Stimulated activated CD8-positive, alpha-beta memory T cell treated with anti-CD3 and anti-CD28 coated beads, Interleukin-15, amount 100 ng/mL, for 24 hours (primary cell): ENCODE results near the gene TTLL1.

Experiments used
- DNase-seq: peaks from one replicate; pipeline ENCODE4 v3.0.0-alpha.2; 2020; ENCODE audit warnings: low read depth

The TTLL1 gene

DNA sequence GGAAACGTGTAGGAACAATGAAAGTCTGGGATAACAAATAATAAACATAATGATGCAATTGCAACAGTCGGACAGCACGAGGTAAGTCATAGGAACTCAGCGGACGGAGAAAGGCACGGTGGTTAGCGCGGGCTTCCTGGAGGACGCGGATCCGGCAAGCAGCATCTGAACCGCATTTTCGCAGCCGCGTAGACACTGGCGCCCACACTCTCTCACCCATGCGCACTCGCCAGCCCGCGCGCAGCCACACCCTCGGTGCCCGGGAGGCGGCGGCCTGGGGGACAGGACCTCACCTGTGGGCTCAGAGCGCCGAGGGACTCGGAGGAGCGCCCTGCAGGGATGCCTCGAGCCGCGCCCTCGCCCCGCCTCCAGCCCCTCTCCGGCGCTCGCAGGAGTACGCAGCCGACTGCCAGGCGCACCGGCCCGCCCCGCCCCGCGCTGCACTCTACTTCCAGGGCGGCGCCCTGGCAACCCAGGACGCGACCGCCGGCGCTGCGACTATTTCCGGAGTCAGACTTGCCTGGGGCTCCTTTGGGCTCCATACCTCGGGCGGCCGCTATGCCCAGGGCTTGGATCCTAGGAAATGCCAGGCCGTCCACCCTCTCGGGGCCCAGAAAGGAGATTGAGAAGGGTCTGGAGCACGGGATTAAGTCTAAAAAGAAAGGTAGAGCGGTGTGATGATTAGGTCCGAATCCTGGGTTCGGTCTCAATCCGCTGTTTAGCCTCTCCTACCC lies at the start of gene TTLL1:
TSS of gene TTLL1 (minus strand) at position 408 of the 734 bp plus-strand sequence. CDS start 13,805 bp downstream, outside the sequence.
- DNase-seq: peak; percentile 80

DNA sequence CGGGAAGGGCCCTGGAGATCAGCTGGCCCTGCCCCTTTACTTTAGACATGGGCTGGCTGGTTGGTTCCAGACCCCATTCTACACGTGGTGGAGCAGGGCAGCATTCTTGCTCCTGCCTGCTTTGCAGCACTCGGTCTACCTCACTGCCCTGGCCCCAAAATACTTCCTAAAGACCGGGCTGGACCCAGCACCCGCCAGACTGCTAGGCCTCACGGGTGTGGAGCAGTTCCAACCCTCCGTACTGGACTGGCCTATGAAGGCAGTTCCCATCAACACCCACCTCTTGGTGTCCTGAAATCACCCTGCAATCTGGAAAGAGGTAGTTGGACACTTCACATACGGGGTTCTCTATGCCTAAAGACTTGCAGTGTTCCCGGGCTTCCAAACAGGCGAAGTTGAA lies 47.6 kb upstream of the TTLL1 start:
- DNase-seq: no peak

DNA sequence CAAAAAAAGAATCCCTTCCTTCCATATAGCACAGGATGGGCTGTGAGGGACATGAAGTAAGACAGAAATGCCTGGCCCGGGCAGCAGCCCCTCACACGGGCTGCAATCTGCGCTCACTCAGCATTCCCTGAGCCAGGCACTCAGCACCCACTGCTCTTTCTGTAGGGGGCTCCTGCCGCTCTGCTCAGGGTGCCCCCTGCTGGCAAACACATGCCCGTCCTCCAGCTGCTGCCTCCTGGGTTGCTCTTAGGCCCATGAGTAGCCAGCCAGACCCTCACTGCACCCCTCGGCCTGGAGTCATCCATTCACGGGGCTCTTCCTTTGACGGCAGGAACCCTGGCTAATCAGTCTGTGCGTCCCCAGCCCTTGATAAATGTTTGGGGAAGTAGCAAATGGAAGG lies 47.1 kb upstream of the TTLL1 start:
- no peak for DNase-seq

DNA sequence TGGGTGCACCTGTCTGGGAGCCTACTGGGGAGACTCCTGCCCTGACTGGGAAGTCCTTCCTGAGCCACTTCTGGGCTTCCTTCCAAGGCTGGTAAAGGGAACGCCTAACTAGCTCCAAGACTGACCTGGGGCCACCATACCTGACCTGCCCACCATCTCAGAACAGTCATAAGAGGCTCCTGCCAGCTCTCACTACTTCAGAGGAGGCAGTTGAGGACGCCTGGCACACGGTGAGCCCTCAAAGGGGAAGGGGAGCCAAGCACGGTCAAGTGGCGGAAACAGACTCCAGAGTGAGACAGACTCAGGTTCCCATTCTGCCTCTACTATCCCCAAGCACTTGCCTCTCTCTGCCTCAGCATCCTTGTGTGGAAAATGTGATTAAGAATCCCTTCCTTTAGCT lies 46.4 kb upstream of the TTLL1 start:
- DNase-seq: no peak

DNA sequence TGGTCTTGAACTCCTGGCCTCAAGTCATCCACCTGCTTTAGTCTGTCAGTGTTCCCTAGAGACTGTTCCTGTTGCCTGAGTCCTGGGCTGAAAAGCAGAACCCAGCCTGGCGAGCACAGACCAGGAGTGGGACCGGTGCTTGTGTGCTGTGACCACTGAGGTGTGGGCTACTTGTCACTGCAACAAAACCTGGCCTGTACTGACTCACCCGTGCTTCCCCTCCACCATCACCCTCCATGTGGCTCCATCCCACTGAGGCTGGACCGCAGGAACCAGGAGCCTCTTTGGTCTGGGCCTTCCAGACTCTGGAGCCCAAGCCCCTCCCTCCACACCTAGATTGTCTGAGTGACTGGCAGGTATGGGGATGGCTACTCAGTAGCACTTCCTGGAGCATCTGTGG lies 45.4 kb upstream of the TTLL1 start:
- DNase-seq: no peak

DNA sequence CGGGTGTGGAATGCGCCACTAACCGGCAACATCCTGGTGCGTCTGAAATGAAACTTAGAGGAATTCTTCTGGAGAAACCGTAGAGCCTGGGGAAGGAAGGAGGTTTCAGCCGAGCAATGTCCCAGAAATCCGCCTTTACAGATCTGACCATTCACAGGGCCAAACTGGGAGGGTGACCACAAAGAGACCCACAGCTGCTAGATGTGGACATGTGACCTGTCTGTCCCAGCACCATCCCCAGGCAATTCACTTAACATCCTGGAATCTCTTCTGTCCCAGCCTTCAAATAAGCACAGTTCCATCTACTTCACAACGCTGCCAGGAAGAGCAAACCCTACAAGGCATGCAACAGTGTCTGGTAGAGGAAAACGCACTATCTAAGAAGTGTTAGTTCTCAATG lies 44.2 kb upstream of the TTLL1 start:
- no peak for DNase-seq

DNA sequence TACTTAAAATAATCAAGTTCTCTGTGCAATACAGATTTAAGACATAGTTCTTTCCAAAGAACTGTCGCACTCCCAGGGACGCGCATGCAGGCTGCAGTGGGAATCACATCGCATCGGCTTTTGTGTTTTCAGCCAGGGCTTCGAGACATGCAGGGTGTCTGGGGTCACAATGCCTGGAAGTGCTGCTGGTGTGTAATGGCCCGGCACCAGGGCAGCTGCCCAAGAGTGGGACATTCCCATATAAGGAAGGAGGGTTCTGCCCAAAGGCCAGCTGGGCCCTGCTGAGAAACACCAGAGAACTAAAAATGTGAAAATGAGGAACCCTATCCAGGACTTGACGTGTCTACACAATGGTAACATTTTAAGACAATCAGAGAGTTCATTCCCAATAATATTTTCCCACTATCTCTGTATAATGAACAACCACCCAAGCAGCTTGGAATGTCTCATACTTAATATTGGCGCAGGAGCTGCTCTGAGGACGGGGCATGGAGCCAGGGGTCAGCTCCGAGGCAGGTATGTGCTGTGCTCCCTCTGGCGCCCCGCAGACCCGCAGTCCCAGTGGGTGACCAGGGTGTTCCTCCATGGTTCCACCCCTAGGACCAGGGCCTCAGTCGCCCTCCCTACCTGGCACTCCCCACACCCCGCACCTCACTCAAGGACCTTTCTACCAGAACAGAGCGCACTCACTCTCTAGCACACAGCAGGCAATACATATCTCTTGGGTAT lies 42.7 kb upstream of the TTLL1 start:
- no peak for DNase-seq

DNA sequence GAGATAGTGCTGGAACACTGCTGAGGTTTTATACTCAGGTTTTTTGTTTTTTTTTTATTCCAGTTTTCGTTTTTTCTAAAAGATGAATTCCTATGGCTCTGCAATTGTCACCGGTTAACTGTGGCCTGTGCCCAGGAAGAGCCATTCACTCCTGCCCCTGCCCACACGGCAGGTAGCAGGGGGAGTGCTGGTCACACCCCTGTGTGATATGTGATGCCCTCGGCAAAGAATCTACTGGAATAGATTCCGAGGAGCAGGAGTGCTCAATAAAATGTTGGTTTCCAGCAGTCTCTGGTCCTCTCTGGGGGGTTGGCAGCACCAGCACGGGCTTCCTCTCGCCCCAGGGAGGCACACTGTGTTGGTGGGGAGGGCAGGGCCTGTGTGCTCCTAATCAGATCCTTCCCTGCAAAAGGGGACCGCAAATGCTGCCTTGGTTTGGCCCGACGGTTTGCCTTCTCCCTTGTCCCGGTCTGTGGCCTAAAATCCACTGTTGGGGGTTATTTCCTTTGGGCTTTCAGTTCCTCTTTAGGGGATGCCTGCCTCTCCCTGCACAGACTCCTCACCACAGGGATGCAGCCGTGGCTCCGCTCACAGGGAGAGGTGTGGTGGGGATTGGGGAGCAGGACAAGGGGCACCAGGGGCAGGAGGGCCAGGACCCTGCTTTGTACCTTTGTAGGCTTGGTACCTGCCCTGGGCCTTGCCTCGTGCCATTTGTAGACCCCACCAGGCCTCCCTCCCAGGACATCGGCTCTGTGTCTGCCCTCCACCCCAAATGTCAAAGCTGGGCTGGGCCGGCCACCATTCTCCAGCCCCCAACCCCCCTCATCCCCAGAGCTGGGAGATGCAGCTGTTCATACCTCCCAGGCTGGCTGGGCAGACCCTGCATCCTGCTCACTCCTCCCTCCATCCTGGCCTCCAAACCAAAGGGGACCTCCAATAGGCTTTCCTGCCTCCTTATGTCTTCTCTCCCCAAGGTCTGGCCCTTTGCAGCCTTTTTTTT lies 40.5 kb upstream of the TTLL1 start:
- DNase-seq: no peak

DNA sequence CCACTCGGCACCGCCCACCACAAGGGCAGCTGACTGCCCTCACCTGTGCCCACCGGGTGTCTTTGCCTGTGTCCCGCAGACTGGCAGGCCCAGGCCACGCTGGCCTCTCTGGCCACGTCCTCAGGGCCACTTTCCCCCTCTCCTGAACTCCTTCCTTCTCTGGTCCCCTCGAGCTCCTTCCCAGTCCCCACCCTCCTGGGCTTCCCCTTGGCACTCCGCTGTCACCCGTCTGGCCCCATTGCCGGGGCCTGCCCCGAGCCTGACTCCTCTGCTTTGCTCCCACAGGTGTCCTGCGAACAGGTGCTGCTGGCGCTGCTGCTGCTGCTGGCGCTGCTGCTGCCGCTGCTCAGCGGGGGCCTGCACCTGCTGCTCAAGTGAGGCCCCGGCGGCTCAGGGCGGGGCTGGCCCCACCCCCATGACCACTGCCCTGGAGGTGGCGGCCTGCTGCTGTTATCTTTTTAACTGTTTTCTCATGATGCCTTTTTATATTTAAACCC lies 39.8 kb upstream of the TTLL1 start:
- DNase-seq: no peak

DNA sequence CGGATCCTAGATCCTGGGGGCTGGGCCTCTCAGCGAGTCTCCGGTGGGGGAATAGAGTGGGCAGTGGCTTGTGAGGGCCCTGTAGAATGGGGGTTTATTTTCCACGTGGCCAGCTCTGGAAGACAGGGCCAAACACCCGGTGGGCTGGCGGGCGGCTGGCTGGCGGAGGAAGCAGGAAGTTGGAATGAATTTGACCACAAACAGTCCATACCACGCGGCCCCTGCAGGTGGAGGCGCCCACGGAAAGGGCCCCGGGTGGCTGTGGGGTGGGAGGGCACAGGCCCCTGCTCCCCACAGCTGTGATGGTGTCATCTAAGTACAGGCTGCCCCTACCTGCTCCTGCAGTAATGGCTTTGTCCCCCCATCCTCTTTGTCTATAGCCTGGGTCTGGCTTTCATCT lies 38.9 kb upstream of the TTLL1 start:
- no peak for DNase-seq

DNA sequence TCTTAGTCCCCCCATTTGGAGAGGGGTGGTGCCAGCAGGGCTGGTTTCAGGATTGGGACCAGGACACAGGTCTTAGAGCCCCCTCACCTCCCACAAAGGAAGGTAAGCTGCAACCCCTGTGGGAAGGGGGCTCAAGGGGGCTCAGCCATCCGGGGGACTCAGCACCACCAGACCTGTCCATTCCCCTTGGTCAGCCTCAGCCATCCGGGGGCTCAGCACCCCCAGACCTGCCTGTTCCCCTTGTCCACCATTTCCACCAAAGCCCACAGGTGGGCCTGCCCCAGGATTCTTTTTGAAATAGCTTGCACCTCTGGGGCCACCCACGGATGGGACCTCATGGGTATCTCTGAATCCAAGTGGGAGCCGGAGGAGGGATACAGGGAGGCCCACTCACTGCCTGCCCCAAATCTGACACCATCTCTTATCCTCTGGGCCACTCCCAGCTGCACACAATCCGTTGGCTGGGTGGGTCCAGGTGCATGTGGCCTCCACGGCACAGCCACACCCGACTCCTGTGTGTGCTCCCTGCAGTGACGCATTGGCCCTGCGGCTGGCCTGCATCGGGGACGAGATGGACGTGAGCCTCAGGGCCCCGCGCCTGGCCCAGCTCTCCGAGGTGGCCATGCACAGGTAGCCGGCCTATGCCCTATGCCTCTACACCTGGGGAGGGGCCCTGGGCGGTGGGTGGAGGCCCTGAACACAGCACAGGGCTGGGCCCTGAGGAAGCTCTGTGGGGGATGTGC lies 38.1 kb upstream of the TTLL1 start:
- DNase-seq: no peak

DNA sequence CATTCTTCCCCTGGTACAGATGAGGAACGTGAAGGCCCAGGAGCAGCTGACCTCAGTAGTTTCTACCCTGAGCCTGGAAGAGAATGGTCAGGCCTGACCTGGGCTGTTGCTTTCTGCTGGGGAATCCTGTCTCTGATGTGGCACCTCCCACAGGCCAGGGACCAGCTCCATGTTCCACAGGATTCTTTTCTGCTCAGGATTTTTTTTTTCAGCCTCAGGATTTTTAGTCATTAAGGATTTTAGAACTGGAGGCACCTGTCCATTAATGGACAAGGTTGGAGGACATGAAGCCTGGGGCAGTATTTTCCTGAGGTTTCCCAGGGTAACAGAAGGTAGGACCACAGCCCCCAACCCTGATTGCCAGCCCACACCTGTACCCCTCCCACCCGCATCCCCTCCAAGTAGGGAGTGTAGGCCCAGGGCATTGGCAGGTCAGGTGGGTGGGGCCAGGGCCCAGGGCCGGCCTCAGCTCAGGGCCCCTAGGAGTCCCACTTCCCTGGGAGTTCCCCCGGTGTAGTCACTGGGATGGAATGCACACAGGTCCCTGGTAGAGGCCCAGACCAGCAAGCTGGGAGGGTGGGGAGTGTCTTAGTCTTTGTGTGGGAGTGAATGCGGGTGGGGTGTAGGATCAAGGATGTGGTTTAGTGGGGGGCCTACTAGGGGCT lies 37.4 kb upstream of the TTLL1 start:
- no peak for DNase-seq

DNA sequence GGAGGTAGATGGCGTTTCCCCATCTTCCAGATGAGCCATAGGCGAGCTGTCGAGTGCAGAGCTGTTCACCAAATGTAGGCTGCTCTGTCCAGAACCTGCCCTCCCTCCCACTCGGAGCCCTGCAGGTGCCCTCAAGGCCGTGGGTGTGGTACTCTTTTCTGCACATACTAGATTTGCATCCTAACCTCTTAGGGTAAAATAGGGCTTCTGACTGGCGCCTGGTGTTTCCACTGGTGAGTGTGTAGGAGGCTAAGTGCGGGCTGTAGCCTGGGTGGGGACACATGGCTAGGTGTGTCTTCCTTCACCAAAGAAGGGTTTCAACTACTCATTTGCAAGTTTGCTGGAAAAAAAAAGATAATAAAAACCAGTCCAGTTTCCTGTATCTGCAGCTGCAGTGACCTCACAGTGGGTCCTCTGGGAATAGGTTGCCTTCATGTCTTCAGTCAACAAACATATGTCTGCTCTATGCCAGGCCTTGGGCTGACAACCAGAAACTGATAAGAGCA lies 29.8 kb upstream of the TTLL1 start:
- no peak for DNase-seq

DNA sequence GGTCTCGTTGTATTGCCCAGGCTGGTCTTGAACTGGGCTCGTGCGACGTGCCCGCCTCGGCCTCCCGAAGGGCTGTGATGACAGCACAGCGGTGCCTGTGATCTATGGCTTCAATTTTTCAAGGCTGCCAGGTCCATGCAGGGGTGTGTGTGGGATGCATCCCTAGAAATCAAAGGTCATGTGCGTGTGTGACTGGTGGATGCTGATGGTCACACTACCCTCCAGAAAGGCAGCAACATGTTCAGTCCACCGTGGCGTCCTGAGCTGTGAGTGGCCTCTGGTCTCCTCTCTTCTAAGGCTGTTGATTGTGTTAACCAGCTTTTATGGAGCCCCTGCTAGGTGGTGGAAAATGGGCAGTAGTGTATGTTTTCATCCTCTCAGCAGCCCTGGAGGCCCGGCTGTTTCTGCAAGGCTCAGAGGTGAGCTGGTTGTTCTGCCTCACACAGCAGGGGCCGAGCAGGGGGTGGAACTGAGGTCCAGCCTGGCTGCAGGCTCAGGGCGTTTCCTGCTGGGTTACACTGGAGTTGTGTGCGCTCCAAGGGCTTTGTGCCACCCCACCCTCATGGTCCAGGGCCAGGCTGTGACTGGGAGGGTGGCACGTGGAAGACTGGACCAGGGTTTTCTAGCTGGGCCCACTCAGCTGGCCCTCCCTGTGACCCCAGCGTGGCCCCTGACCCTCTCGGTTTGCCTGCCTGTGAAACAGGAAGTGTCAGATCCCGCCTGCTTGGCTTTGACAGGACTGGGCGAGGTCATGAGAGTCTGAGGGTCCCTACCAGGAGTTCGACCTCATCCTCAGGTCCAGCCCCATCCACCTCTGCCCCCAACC lies 29.0 kb upstream of the TTLL1 start:
- DNase-seq: no peak

DNA sequence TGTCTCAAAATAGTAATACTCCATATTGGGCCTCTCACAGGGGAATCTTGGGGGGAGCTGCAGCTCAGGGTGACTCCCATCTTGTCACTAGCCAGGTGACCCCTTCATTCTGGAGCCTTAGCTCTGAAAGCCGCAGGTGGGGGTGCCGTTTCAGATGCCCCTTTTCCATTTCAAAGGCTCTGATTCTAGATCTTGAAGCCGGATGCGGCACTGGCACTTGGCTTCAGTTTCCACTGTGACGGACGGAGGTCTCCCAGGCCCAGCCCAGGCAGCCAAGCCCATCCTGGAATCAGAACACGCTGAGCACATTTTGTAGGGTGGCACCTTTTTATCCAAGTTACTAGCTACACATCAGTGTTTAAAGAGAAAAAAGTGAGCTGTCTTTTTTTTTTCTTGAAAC lies 27.7 kb upstream of the TTLL1 start:
- DNase-seq: no peak

DNA sequence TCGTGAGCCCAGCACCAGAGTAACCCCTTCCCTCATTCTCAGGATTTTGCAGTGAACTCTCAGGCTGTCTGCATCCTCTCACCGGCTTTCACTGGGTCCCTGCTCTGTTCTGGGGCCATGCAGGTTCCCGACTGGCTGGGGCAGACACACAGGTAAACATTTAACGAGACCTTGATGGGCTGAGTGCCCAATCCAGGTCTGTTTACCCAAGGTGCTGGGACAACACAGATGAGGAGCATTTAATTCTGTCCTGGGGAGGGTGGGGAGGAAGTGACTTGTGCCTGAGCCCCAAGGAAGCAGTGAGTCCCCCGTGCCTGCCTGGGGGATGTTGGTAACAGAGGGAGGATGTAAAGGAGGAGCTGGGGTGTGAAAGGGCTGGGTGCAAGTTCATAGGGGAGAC lies 25.8 kb upstream of the TTLL1 start:
- DNase-seq: no peak

DNA sequence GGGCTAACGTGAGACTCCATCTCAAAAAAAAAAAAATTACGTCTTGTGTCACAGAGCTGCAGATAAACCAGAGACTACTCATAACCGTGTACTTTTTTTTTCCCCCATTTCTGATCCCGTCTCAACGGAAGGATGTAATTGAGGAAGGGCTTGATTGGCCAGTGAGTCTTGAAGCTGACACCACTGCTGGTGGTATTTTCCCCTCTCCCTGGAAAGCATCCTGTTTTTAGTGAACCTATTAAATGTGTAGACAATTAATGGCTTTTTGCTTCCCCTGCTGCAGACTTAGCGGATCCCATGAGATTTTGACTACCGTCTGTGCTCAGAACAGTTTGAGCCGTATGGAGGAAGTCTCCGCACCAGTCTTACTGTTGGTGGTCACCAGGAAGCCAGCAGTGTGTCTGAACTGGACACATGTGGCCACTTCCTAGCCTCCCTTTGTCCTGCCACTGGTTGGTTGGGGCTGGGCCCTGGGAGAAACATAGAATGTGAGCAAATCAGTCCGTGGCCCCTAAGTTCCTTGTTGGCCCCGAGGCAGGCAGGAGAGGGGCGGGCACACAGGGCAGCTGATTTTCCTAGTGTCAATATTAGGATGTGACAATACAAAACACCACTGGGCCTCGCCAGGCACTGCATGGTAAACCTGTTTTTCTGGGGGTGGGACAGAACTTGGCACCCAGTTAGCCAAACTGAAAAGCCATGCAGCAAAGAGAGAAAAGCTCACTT lies 24.5 kb upstream of the TTLL1 start:
- no peak for DNase-seq

DNA sequence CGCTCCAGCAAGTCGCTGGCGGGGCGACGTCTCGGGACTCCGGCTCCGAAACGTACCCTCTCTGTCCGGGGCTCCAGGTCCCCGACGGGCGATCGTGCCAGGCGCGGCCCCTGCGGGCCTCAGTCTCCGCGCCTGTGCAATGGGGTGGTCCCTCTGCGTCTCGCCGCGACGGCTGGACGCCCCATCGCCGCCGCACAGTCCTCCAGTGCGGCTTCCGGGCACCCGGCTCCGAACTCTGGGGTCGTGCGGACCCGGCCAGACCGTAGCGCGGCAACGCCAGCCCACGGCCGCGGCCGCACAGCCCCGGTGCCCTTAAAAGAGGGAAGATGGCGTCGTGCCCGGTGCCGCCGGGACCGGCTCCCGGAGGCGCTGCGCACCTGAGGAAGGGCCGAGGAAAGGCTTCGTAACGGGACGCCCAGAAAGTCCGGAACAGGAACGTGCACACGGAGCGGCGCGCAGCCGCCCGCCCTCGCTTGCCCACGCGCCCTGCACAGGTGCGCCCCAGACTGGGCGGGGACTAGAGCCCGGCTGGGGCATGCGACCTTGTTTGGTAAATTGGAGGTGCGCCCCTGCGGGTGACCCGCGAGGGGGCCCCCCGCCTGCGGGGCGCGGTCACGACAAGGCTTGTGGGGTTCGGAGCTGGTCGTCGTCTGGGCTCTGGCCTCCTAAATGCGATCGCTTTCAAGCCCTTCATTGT lies 21.9 kb upstream of the TTLL1 start:
- no peak for DNase-seq
